Measurements from ENCODE around the gene DEPDC5.

The DEPDC5 gene

GRCh38 chr22:31912407-31912743, 158.6 kb downstream of the DEPDC5 start:
- Histone ChIP-seq H3K27me3 (ENCODE audit: insufficient read depth, poor library complexity, severe bottlenecking) (no peaks in the 10 kb centered on the region), H3K27ac (replicated peaks) (no peak overlapping the region), H3K4me3 (replicated peaks; ENCODE audit: insufficient read depth, low read length) (no peak overlapping the region)
- no peak for DNase-seq (ENCODE audit: low read depth in 1 of 2, low spot score in 1 of 2)
- TF ChIP-seq, protein P1, sequence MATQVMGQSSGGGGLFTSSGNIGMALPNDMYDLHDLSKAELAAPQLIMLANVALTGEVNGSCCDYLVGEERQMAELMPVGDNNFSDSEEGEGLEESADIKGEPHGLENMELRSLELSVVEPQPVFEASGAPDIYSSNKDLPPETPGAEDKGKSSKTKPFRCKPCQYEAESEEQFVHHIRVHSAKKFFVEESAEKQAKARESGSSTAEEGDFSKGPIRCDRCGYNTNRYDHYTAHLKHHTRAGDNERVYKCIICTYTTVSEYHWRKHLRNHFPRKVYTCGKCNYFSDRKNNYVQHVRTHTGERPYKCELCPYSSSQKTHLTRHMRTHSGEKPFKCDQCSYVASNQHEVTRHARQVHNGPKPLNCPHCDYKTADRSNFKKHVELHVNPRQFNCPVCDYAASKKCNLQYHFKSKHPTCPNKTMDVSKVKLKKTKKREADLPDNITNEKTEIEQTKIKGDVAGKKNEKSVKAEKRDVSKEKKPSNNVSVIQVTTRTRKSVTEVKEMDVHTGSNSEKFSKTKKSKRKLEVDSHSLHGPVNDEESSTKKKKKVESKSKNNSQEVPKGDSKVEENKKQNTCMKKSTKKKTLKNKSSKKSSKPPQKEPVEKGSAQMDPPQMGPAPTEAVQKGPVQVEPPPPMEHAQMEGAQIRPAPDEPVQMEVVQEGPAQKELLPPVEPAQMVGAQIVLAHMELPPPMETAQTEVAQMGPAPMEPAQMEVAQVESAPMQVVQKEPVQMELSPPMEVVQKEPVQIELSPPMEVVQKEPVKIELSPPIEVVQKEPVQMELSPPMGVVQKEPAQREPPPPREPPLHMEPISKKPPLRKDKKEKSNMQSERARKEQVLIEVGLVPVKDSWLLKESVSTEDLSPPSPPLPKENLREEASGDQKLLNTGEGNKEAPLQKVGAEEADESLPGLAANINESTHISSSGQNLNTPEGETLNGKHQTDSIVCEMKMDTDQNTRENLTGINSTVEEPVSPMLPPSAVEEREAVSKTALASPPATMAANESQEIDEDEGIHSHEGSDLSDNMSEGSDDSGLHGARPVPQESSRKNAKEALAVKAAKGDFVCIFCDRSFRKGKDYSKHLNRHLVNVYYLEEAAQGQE (IDR thresholded peaks at IDR 0.05; ENCODE audit: insufficient replicate concordance, low read depth) = no peak
- TF ChIP-seq GABPA (IDR thresholded peaks at IDR 0.05; ENCODE audit: low read depth) (no peak), POLR2AphosphoS5 (IDR thresholded peaks at IDR 0.05; ENCODE audit: low read depth) (no peak), SPI1 (IDR thresholded peaks at IDR 0.05; ENCODE audit: borderline replicate concordance, low read depth) (no peak)
- TF ChIP-seq, protein P2, sequence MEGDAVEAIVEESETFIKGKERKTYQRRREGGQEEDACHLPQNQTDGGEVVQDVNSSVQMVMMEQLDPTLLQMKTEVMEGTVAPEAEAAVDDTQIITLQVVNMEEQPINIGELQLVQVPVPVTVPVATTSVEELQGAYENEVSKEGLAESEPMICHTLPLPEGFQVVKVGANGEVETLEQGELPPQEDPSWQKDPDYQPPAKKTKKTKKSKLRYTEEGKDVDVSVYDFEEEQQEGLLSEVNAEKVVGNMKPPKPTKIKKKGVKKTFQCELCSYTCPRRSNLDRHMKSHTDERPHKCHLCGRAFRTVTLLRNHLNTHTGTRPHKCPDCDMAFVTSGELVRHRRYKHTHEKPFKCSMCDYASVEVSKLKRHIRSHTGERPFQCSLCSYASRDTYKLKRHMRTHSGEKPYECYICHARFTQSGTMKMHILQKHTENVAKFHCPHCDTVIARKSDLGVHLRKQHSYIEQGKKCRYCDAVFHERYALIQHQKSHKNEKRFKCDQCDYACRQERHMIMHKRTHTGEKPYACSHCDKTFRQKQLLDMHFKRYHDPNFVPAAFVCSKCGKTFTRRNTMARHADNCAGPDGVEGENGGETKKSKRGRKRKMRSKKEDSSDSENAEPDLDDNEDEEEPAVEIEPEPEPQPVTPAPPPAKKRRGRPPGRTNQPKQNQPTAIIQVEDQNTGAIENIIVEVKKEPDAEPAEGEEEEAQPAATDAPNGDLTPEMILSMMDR (IDR thresholded peaks at IDR 0.05; ENCODE audit: insufficient read depth, low read length) = no peak

DNA sequence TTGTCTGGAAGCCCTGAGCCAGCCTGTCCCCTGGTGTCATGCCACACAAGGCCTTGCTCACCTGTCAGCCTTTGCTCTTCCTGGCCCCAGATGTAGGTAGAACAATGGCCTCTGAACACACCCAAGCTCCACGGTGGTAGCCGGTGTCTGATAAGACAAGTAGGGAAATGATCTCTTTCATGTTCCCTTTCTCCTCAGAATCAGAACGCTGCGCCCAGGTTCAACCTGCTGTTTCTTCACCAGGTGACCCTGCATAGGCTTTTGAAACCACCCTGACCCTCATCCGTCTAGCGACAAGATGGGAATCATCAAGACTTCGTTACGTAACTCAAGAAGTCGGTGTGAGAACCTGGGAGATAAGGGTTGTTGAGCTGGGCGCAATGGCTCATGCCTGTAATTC, 161.8 kb downstream of the DEPDC5 start:
- H3K27me3 ChIP-seq (ENCODE audit: insufficient read depth, poor library complexity, severe bottlenecking) = no peaks in the 10 kb centered on the region
- TF ChIP-seq POLR2AphosphoS5 (IDR thresholded peaks at IDR 0.05; ENCODE audit: low read depth) = no peak
- TF ChIP-seq, protein P2 (IDR thresholded peaks at IDR 0.05; ENCODE audit: insufficient read depth, low read length) = no peak
- no peak for TF ChIP-seq SPI1 (IDR thresholded peaks at IDR 0.05; ENCODE audit: borderline replicate concordance, low read depth)
- no peak for TF ChIP-seq GABPA (IDR thresholded peaks at IDR 0.05; ENCODE audit: low read depth)
- TF ChIP-seq, protein P1 (IDR thresholded peaks at IDR 0.05; ENCODE audit: insufficient replicate concordance, low read depth) = no peak
- no peak overlapping the region for H3K4me3 ChIP-seq (replicated peaks; ENCODE audit: insufficient read depth, low read length)
- no peak for DNase-seq (ENCODE audit: low read depth in 1 of 2, low spot score in 1 of 2)
- H3K27ac ChIP-seq (replicated peaks) = no peak overlapping the region

- DNase-seq (ENCODE audit: low read depth in 1 of 2, low spot score in 1 of 2) = peak; percentile 78 to 83
- H3K27ac ChIP-seq (replicated peaks) = peak overlapping the region; percentile 84
- H3K27me3 ChIP-seq (ENCODE audit: insufficient read depth, poor library complexity, severe bottlenecking) = no peaks in the 10 kb centered on the region
- TF ChIP-seq, protein P2 (IDR thresholded peaks at IDR 0.05; ENCODE audit: insufficient read depth, low read length) = no peak
- TF ChIP-seq, protein P1 (IDR thresholded peaks at IDR 0.05; ENCODE audit: insufficient replicate concordance, low read depth) = no peak
- no peak for TF ChIP-seq SPI1 (IDR thresholded peaks at IDR 0.05; ENCODE audit: borderline replicate concordance, low read depth)
- TF ChIP-seq GABPA (IDR thresholded peaks at IDR 0.05; ENCODE audit: low read depth) = no peak
- TF ChIP-seq POLR2AphosphoS5 (IDR thresholded peaks at IDR 0.05; ENCODE audit: low read depth) = no peak
- H3K4me3 ChIP-seq (replicated peaks; ENCODE audit: insufficient read depth, low read length) = peak overlapping the region; percentile 11; the same call in 1 of the 2 replicates
Measured at GRCh38 chr22:31917227-31917921, 163.6 kb downstream of the DEPDC5 start.
